Loucy (cell line): Measurements from ENCODE around the gene TPM2.

Source experiments
- EZH2phosphoT487 ChIP-seq: fragments of 200-600 bp; IDR thresholded peaks from 2 replicates; pipeline ENCODE4 v1.6.1; 2018; ENCODE audit warnings: antibody characterized with exemption, mild to moderate bottlenecking, moderate library complexity, borderline replicate concordance
- TF ChIP-seq, protein P1 (sequence below): fragments of 200-600 bp; sonication (generic); conservative IDR thresholded peaks from 2 replicates; pipeline ENCODE4 v1.5.1; 2014; ENCODE audit warnings: mild to moderate bottlenecking, antibody characterized with exemption, low read length

DNA sequence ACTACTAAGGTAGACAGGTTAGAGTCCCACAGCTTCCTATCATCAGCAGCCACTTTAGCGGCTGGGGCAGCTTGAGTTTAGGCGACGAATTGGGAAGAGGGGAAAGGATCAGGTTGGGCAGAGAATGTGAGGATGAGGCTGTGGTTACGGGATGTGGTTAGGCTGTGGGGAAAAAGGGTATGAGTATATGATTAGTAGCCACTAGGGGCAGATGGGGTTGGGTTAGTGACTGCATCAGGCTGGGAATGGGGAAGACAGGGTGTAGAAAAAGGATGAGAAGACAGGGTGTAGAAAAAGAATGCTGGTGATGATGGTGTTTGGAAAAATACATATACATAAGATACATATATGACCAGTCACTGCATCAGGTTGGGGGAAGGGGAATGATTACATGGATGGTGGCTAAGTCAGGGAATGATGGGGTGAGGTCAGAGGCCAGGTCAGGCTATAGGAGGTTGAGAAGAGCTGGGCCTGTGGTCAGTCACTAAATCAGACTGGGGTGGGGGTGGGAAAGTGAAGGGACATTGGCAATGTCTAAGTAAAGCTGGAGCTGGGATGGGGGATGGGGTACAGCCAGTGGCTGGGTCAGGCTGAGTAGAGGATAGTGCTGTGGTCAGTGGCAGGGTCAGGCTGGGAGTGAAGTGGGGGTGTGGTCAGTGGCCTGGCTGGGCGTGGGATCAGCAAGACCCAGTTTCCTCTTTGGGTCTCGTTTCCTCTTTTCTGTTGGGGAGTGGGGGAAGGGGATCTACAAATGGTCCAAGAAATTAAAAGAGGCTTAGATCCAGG is 40.2 kb upstream of the TPM2 start:
- TF ChIP-seq, protein P1, sequence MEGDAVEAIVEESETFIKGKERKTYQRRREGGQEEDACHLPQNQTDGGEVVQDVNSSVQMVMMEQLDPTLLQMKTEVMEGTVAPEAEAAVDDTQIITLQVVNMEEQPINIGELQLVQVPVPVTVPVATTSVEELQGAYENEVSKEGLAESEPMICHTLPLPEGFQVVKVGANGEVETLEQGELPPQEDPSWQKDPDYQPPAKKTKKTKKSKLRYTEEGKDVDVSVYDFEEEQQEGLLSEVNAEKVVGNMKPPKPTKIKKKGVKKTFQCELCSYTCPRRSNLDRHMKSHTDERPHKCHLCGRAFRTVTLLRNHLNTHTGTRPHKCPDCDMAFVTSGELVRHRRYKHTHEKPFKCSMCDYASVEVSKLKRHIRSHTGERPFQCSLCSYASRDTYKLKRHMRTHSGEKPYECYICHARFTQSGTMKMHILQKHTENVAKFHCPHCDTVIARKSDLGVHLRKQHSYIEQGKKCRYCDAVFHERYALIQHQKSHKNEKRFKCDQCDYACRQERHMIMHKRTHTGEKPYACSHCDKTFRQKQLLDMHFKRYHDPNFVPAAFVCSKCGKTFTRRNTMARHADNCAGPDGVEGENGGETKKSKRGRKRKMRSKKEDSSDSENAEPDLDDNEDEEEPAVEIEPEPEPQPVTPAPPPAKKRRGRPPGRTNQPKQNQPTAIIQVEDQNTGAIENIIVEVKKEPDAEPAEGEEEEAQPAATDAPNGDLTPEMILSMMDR = peak; percentile 77
- TF ChIP-seq EZH2phosphoT487 = no peak
